GM12874 (cell line): ENCODE results near the gene P2RY2.
A peak's percentile ranks its signal among the peaks of the same experiment; 100 is the strongest.

Source experiments
- TF ChIP-seq, protein P1 (sequence below): IDR thresholded peaks from 2 replicates; pipeline ENCODE4 v1.5.1; 2011; ENCODE audit warnings: low read depth, mild to moderate bottlenecking, control low read depth, low read length, moderate library complexity; ENCODE audit not compliant: insufficient read depth

The P2RY2 gene

GRCh38 chr11:73230931-73231330 is 12.8 kb downstream of the P2RY2 start:
- TF ChIP-seq, protein P1, sequence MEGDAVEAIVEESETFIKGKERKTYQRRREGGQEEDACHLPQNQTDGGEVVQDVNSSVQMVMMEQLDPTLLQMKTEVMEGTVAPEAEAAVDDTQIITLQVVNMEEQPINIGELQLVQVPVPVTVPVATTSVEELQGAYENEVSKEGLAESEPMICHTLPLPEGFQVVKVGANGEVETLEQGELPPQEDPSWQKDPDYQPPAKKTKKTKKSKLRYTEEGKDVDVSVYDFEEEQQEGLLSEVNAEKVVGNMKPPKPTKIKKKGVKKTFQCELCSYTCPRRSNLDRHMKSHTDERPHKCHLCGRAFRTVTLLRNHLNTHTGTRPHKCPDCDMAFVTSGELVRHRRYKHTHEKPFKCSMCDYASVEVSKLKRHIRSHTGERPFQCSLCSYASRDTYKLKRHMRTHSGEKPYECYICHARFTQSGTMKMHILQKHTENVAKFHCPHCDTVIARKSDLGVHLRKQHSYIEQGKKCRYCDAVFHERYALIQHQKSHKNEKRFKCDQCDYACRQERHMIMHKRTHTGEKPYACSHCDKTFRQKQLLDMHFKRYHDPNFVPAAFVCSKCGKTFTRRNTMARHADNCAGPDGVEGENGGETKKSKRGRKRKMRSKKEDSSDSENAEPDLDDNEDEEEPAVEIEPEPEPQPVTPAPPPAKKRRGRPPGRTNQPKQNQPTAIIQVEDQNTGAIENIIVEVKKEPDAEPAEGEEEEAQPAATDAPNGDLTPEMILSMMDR = no peak

GRCh38 chr11:73233211-73233610 is 15.1 kb downstream of the P2RY2 start:
- TF ChIP-seq, protein P1 = no peak

DNA sequence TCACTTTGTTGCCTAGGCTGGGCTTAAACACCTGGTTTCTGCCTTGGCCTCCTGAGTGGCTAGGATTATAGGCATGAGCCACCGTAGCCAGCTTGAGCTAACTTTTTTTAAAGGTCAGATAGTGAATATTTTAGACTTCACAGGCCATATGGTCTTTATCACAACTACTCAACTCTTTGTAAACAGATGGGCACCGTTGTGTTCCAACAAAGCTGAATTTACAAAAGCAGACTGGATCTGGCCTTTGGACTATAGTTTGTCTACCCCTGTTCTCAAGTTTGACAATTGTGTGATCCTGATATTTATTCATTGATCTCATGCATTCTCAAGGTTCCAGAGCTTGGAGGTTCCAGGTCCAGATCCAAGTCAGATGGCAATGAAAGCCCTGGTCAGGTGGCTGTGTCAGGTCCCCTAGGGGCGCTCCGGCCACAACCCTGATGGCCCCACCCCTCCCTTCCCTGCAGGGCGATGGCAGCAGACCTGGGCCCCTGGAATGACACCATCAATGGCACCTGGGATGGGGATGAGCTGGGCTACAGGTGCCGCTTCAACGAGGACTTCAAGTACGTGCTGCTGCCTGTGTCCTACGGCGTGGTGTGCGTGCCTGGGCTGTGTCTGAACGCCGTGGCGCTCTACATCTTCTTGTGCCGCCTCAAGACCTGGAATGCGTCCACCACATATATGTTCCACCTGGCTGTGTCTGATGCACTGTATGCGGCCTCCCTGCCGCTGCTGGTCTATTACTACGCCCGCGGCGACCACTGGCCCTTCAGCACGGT is 15.8 kb downstream of the P2RY2 start:
- TF ChIP-seq, protein P1 = no peak

DNA sequence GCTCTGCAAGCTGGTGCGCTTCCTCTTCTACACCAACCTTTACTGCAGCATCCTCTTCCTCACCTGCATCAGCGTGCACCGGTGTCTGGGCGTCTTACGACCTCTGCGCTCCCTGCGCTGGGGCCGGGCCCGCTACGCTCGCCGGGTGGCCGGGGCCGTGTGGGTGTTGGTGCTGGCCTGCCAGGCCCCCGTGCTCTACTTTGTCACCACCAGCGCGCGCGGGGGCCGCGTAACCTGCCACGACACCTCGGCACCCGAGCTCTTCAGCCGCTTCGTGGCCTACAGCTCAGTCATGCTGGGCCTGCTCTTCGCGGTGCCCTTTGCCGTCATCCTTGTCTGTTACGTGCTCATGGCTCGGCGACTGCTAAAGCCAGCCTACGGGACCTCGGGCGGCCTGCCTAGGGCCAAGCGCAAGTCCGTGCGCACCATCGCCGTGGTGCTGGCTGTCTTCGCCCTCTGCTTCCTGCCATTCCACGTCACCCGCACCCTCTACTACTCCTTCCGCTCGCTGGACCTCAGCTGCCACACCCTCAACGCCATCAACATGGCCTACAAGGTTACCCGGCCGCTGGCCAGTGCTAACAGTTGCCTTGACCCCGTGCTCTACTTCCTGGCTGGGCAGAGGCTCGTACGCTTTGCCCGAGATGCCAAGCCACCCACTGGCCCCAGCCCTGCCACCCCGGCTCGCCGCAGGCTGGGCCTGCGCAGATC is 16.5 kb downstream of the P2RY2 start:
- TF ChIP-seq, protein P1 = no peak

DNA sequence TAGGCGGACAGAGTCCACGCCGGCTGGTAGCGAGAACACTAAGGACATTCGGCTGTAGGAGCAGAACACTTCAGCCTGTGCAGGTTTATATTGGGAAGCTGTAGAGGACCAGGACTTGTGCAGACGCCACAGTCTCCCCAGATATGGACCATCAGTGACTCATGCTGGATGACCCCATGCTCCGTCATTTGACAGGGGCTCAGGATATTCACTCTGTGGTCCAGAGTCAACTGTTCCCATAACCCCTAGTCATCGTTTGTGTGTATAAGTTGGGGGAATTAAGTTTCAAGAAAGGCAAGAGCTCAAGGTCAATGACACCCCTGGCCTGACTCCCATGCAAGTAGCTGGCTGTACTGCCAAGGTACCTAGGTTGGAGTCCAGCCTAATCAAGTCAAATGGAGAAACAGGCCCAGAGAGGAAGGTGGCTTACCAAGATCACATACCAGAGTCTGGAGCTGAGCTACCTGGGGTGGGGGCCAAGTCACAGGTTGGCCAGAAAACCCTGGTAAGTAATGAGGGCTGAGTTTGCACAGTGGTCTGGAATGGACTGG is 17.2 kb downstream of the P2RY2 start:
- TF ChIP-seq, protein P1 = no peak

- TF ChIP-seq, protein P1 = no peak
Observed at GRCh38 chr11:73236205-73236765, 18.2 kb downstream of the P2RY2 start.

- TF ChIP-seq, protein P1 = peak; percentile 80
Observed at GRCh38 chr11:73236854-73237253, 18.8 kb downstream of the P2RY2 start.
